ENCODE data around the gene GGT6. TPM values are rescaled to one million over a fixed set of nuclear protein-coding genes. Genes with fewer than 3 reads are reported as not detected.

GGT6 gene
- polyA plus RNA-seq, 1 donor (not counting 4 experiments of a cell fraction or from before 2014, with no cell fraction given) = 0.93 TPM

- Histone ChIP-seq H3K36me3 (ENCODE audit: control insufficient read depth in 2 of 2, extremely low read depth in 1 of 2, insufficient read depth in 2 of 2, low read length in 2 of 2) (no peaks in the 10 kb centered on the region), H3K9me3 (ENCODE audit: control insufficient read depth, low read depth, low read length) (no peaks in the 10 kb centered on the region), H2AFZ (ENCODE audit: control insufficient read depth, low read length) (no peak overlapping the region), H3K9me1 (ENCODE audit: control insufficient read depth, extremely low read depth, insufficient read depth, low read length) (no peaks in the 10 kb centered on the region), H3K27me3 (ENCODE audit: control insufficient read depth, extremely low read depth, insufficient read depth, low read length) (peaks cover 37% of the 10 kb centered on the region), H3K4me3 (ENCODE audit: control insufficient read depth in 2 of 3, extremely low read depth in 1 of 3, insufficient read depth in 2 of 3, low read depth in 1 of 3, low read length in 3 of 3) (no peak overlapping the region), H4K20me1 (ENCODE audit: control insufficient read depth, extremely low read depth, insufficient read depth, low read length) (no peaks in the 10 kb centered on the region), H3K9ac (ENCODE audit: control insufficient read depth, extremely low read depth, insufficient read depth, low read length) (no peak overlapping the region), H3K79me2 (ENCODE audit: control insufficient read depth, insufficient read depth, low read length) (no peaks in the 10 kb centered on the region), H3K4me1 (ENCODE audit: control insufficient read depth, extremely low read depth, insufficient read depth, low read length) (no peaks in the 10 kb centered on the region), H3K4me2 (ENCODE audit: control insufficient read depth, extremely low read depth, insufficient read depth, low read depth, low read length) (no peak overlapping the region), H3K27ac (ENCODE audit: control insufficient read depth, insufficient read depth, low read length) (no peak overlapping the region)
- TF ChIP-seq CTCF (optimal IDR thresholded peaks at IDR 0.05 in 1 of 3, IDR thresholded peaks at IDR 0.05 in 1 of 3, conservative IDR thresholded peaks at IDR 0.05 in 1 of 3; ENCODE audit: extremely low read depth in 1 of 3, insufficient read depth in 2 of 3, low read length in 3 of 3) (no peak), EZH2 (IDR thresholded peaks at IDR 0.05; ENCODE audit: low read length) (no peak)
- DNase-seq (ENCODE audit: low read depth, low spot score) (no peak), FAIRE-seq (no peak)
- dilution Hi-C loops (cut with MboI; ENCODE audit: extremely low pct_ligation_motif_present, low sequenced_read_pairs) = no loop called here
Observed at GRCh38 chr17:4593021-4593421, 32.6 kb upstream of the GGT6 start.

- dilution Hi-C loops (cut with MboI; ENCODE audit: extremely low pct_ligation_motif_present, low sequenced_read_pairs) = no loop called here
- Histone ChIP-seq H3K9me3 (ENCODE audit: control insufficient read depth, low read depth, low read length) (no peaks in the 10 kb centered on the region), H2AFZ (ENCODE audit: control insufficient read depth, low read length) (no peak overlapping the region), H3K27me3 (ENCODE audit: control insufficient read depth, extremely low read depth, insufficient read depth, low read length) (peaks cover 39% of the 10 kb centered on the region), H3K36me3 (ENCODE audit: control insufficient read depth in 2 of 2, extremely low read depth in 1 of 2, insufficient read depth in 2 of 2, low read length in 2 of 2) (no peaks in the 10 kb centered on the region), H4K20me1 (ENCODE audit: control insufficient read depth, extremely low read depth, insufficient read depth, low read length) (no peaks in the 10 kb centered on the region), H3K4me1 (ENCODE audit: control insufficient read depth, extremely low read depth, insufficient read depth, low read length) (no peaks in the 10 kb centered on the region), H3K4me2 (ENCODE audit: control insufficient read depth, extremely low read depth, insufficient read depth, low read depth, low read length) (no peak overlapping the region), H3K9me1 (ENCODE audit: control insufficient read depth, extremely low read depth, insufficient read depth, low read length) (no peaks in the 10 kb centered on the region), H3K9ac (ENCODE audit: control insufficient read depth, extremely low read depth, insufficient read depth, low read length) (no peak overlapping the region), H3K4me3 (ENCODE audit: control insufficient read depth in 2 of 3, extremely low read depth in 1 of 3, insufficient read depth in 2 of 3, low read depth in 1 of 3, low read length in 3 of 3) (no peak overlapping the region), H3K27ac (ENCODE audit: control insufficient read depth, insufficient read depth, low read length) (no peak overlapping the region), H3K79me2 (ENCODE audit: control insufficient read depth, insufficient read depth, low read length) (no peaks in the 10 kb centered on the region)
- FAIRE-seq (no peak), DNase-seq (ENCODE audit: low read depth, low spot score) (no peak)
- no peak for TF ChIP-seq CTCF (optimal IDR thresholded peaks at IDR 0.05 in 1 of 3, IDR thresholded peaks at IDR 0.05 in 1 of 3, conservative IDR thresholded peaks at IDR 0.05 in 1 of 3; ENCODE audit: extremely low read depth in 1 of 3, insufficient read depth in 2 of 3, low read length in 3 of 3)
- TF ChIP-seq EZH2 (IDR thresholded peaks at IDR 0.05; ENCODE audit: low read length) = no peak
Observed at GRCh38 chr17:4592240-4593005, 32.0 kb upstream of the GGT6 start.

Data from keratinocyte (primary cell).